Cardiac septum (tissue), 1 donor: ENCODE measurements around the gene SERTAD1. TPM values are rescaled to one million over a fixed set of nuclear protein-coding genes. Genes with fewer than 3 reads are reported as not detected.
"Not testable (repeated sequence)": the region's sequence is repeated elsewhere in the genome, so short reads cannot be mapped to it uniquely, and the experiment has no call there.

Experiments
- DNase-seq: peaks from one replicate; pipeline ENCODE4 v3.0.0-alpha.2; 2020; ENCODE audit warnings: low spot score
- intact Hi-C: fragments of 100-400 bp; cut with DNase I; formaldehyde crosslinking; loops from one replicate; pipeline ENCODE4 v1.14.0; 2022
- total RNA-seq: library from RNA; stranded (reverse); fragmentation: NEBNext Ultra II Directional; extraction: Animal tissue kit (Norgen Biotek cat#: 25700); gene quantifications from one replicate; pipeline ENCODE4 v1.2.1, GENCODE V29; 2021
- donor health status: DM: no; HTN: no; CAD: no.

Gene SERTAD1
- total RNA-seq, 1 donor from 2014 or later: 16.7 TPM

DNA sequence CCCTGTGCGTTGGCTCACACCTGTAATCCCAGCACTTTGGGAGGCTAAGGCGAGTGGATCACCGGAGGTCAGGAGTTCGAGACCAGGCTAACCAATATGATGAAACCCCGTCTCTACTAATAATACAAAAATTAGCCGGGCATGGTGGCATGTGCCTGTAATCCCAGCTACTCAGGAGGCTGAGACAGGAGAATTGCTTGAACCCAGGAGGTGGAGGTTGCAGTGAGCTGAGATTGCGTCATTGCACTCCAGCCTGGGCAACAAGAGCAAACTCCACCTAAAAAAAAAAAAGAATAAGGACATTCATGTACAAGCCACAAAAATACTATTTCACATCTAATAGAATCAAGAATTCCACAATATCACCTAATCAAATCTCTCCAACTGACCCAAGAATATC is 2.4 kb upstream of the SERTAD1 start:
- DNase-seq, intact Hi-C loops: not testable (repeated sequence)

DNA sequence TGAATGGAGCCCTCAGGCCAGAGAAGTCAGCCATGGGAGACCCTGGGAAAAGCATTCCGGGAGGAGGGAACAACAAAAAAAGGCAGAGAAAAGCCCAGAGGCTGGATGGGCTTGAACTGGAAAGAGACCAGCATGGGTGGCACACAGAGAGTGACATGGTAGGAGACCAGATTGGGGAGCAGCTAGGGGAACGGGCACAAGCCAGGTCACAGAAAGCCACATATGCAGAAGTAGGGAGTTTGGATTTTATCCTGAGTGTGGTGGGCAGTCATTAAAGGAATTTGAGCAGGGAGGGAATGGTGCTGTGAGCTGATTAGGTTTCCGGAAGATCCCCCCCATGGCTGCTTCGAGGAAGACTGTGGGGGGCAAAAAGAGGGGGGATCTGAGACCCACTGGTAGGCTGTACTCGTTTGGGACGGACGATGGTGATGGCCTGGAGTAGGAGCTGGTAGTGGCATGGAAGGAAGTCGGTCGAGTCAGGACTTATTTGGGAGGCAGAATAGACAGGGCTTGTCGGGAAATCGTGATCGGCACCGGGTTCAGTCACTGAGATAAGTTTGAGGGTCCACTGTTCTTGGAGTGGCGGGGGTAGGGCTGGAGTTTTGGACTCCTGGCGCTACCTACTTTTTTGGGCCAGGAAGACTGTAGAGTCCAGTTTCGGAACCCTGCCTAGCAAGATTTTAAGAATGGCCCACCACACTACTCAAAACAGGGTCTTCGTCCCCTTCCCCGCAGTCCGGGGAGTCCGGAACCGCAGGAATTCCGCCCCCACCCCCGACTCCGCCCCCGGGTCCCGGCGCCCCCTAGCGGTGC is 949 bp downstream of the SERTAD1 start:
- intact Hi-C loops: loop anchor here (1.0 kb wide), 1 partner anchor 18 kb away; no protein-coding TSS in a partner anchor
- no peak for DNase-seq

DNA sequence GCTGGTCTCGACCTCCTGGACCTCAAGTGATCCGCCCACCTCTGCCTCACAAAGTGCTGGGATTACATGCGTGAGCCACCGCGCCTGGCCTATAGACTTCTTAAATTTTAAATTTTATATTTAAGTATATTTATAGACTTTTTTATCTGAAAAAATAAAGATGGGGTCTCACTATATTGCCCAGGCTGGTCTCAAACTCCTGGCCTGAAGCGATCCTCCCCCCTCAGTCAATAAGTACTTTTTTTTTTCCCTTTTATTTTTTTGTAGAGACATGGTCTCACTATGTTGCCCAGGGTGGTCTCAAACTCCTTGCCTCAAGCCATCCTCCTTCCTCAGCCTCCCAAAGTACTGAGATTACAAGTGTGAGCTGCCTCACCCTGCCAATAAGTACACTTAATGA is 1.9 kb downstream of the SERTAD1 start:
- no peak for DNase-seq
- intact Hi-C loops: no loop called here

DNA sequence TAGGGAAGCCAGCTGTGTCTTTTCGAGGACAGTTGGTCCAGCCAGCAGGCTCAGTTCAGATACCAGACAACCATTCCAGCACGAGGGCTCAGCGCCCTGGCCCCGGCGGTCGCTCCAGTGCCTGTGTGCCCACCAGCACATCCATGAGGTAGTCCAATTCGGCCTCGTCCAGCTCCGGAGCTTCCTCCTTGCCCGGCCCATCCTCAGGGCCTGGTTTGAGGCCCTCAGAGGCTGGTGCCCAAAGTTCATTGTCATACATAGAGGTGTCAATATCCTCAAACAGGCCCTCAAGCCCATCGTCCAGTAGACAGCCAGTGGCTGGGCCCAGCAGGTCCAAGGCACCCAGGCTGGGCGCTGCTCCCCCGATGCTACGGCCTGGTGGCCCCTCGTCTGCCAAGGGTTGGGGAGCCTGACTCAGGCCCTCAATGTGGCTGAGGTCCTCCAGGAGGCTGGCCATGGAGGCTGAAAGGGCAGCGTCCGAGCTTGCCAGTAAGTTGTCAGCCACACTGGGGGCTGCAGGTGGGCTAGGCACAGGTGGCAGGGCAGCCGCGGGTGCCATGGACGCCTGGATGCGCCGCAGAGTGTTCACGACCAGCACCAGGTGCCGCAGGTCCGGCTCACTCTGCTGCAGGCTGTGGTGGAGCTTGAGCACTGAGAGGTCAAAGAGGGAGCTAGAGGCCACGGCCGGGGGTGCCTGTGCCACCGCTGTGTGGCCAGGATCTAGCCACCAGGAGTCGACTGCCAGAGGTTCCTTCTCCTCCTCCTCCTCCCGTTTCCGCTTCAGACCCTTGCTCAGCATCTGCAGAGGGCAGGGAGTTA is 2.8 kb downstream of the SERTAD1 start:
- intact Hi-C loops: no loop called here
- no peak for DNase-seq

DNA sequence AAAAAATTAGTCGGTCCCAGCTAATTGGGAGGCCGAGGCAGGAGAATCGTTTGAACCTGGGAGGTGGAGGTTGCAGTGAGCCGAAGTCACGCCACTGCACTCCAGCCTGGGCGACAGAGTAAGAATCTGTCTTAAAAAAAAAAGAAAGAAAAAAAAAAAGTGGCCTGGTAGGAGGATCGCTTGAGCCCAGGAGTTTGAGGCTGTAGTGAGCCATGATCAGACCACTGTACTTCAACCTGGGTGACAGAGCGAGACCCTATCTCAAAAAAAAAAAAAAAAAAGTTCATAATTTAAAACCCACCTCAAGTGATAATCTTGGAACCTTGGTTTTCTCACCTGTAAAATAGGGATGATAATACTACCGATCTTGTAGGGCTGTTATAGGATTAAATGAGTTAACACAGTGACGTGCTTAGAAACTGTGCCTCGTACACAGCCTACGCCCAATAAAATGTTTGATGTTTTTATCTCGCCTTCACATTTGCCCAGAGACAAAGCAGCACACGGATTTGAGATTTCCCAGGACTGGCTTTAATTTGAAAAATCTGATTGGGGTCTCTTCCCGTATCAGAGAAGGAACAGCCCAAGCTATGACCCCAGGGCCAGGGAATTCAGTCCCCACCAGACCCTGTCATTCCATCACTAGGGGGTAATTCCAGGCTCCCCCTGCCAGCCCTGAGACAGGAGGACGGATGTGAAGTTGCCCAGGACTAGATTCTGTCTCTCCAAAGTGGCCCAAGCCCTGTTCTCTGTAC is 3.6 kb downstream of the SERTAD1 start:
- no peak for DNase-seq

DNA sequence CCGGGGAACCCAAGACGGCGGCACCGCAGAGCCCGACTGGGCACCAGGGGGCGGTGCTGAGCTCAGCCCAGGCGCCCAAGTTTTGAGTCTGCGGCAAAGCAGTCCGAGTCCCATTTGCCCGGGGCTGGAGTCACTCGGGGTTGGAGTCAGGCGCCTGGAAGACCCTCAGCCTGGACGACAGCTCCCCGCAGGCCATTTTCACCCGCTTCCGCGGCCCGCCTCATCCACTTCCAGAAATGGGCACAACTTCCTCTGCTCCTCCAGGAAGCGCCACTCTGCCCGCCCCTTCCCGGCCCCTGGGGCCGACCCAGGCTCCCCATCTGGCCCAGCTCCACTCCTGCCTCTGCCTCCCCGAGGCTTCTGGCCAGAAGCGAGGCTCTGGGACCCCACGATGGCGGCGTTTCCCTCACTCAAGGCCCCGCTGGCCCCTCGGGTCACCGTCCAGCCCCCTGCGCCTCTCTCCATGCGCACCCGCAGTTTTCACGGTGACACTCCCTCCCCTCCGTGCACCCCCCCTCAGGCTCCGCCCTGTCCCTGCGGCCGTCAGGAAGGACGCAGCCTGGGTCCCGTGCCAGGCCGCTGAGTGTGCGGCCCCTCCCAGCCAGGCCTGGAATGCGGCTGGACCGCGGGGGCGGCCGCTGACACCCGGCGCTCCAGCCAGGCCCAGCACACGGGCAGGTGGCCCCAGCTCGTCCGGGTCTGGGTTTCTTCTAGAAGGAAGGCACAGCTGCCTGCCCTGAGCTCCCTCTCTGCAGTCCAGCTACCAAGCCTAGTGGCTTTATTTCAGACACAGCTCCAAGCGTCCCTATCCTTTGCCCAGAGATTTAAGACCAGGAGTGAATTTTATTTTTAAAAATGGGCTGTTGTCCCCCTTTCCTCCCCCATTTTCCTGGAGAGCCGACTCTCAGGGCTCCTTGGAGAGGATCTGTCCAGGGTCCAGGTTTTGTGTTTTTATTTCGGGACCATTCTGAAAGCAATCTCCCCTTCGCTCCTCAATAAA is 4.7 kb downstream of the SERTAD1 start:
- DNase-seq: peak; percentile 96
- intact Hi-C loops: loop anchor here (1.0 to 2.0 kb wide), 2 partner anchors 22 to 44 kb away; partner anchors contain the start of gene BLVRB

More for the DNA sequence above, 3.6 kb downstream of the SERTAD1 start:
- intact Hi-C loops: loop anchor here (1.0 to 2.0 kb wide), 2 partner anchors 21 to 43 kb away; partner anchors contain the start of gene BLVRB

DNA sequence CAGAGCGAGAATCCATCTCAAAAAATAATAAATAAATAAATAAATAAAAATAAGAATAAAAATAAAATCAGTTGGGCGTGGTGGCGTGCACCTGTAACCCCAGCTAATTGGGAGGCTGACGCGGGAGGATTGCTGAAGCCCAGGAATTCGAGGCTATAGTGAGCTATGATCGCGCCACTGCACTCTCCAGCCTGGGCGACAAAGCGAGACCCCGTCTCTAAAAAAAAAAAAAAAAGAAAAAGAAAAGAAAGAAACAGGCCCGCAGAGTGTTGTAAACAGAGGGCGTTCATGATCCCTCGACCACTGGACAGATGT is 5.4 kb downstream of the SERTAD1 start:
- intact Hi-C loops: loop anchor here (2.0 kb wide), 1 partner anchor 44 kb away; the partner anchor contains the start of gene BLVRB

DNA sequence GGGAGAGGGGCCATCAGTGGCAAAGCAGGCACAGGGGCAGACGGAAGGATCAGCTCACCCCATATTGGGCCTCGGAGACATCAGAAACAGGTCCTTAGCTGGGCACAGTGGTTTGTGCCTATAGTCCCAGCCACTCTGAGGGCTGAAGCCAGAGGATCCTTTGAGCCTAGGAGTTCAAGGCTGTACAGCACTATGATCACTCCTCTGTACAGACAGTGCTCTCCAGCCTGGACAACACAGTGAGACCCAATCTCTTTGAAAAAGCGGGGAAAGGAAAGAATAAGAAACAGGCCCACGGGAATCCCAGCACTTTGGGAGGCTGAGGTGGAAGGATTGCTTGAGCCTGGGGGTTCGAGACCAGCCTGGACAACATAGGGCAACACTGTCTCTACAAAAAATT is 6.0 kb downstream of the SERTAD1 start:
- intact Hi-C loops: loop anchor here (2.0 kb wide), 1 partner anchor 45 kb away; the partner anchor contains the start of gene BLVRB
- no peak for DNase-seq

More for the DNA sequence above, 5.4 kb downstream of the SERTAD1 start:
- DNase-seq: no peak

DNA sequence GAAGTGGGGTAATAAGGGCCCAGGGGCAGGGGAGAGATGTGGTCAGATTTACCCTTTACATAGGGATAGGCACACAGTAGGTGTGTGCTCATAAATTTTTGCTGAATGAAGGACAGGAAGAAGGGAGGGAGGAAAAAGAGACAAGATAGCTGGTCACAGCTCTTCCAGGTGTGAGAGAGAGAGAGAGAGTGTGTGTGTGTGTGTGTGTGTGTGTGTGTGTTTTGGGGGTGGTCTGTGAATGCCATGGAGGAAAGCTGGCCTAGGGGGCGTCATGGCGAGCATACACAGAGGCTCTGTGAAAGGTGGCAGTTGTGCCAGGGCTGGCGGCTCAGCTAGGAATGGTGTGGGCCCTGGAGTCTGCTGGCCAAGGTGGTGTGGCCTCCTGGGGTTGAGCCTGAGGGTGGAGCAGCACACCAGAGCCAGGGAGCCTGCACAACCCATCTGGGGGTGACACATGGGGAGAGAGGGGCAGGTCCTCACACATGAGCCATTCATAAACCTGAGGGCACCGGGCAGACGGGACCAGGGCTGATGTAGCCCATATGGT is 6.7 kb downstream of the SERTAD1 start:
- no peak for DNase-seq

DNA sequence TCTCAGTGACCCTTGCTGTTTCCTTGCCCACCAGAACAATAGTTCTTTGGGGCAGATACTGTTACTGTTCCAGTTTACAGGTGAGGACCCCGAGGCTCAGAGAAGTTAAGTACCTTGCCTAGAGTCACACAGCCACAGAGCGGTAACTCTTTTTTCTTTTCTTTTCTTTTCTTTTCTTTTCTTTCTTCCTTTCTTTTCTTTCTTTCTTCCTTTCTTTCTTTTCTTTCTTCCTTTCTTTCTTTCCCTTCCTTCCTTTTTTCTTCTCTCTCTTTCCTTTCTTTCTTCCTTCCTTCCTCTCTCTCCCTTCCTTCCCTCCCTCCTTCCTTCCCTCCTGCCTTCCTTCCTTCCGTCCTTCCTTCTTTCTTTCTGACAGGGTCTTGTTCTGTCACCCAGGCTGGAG is 7.8 kb downstream of the SERTAD1 start:
- DNase-seq: no peak
- intact Hi-C loops: no loop called here

More for the DNA sequence above, 6.7 kb downstream of the SERTAD1 start:
- intact Hi-C loops: no loop called here

DNA sequence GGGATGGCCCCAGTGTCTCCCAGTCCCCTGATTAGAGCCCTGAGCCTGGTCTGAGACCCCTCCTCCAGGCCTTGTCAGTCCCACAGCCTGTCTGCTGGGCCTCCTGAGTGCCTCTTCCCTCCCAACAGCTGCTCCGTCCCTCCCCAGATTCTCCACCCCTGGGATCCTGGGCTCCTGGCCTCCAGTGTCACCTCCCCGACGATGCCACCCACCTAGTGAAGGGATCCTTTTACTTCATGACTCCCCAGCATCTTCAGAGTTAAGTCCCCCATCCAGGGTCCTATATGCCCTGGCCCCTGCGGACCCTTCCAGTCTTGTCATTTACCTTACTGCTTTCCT is 8.2 kb downstream of the SERTAD1 start:
- DNase-seq: no peak
- intact Hi-C loops: no loop called here

DNA sequence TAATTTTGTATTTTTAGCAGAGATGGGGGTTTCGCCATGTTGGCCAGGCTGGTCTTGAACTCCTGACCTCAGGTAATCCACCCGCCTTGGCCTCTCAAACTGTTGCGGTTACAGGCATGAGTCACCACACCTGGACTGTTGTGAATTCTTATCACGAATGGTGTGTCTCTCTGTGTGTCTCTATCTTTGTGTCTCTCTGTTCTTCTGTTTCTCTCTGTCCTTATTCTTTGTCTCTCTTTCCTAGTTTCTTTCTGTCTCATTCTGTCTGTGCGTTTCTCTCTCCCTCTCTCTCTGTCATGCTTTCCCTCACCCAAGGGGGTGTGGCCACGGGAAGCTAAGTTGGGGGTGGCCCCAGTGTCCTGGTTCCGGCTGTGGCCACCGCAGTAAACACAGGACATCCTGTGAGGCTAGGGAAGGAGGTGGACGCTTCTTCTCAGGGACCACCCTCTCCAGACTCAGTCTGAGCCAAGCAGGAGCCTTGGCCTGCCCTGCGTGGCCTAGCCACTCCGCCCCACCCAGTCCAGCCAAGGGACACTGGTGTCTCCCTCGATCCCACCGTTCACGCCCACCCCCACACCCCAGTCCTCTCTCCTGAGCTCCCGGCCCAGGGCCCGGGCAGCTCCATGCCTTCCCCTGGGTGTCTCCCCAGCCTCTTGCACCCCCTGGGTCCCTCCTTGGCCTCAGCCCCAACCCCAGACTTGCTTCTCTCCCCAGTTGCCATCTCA is 8.7 kb downstream of the SERTAD1 start:
- intact Hi-C loops: no loop called here
- DNase-seq: peak; percentile 84

DNA sequence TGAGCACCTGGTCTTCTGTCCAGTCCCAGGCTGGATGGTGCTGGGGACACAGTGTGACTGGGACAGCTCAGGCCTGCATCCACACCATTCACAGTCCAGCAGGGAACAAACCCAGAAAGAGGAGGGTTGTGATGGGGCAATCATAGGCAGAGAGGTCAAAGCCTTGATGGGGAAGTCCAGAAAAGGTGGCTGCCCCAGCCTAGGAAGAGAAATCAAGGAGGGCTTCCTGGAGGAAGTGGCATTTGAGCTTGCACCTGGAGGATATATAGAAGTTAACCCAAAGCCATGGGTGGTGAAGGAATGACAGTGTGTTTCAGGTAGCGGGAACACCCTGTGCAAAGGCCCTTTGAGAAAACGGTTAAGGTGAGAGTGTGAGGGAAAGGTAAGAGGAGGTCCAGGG is 10.0 kb downstream of the SERTAD1 start:
- no peak for DNase-seq
- intact Hi-C loops: no loop called here

DNA sequence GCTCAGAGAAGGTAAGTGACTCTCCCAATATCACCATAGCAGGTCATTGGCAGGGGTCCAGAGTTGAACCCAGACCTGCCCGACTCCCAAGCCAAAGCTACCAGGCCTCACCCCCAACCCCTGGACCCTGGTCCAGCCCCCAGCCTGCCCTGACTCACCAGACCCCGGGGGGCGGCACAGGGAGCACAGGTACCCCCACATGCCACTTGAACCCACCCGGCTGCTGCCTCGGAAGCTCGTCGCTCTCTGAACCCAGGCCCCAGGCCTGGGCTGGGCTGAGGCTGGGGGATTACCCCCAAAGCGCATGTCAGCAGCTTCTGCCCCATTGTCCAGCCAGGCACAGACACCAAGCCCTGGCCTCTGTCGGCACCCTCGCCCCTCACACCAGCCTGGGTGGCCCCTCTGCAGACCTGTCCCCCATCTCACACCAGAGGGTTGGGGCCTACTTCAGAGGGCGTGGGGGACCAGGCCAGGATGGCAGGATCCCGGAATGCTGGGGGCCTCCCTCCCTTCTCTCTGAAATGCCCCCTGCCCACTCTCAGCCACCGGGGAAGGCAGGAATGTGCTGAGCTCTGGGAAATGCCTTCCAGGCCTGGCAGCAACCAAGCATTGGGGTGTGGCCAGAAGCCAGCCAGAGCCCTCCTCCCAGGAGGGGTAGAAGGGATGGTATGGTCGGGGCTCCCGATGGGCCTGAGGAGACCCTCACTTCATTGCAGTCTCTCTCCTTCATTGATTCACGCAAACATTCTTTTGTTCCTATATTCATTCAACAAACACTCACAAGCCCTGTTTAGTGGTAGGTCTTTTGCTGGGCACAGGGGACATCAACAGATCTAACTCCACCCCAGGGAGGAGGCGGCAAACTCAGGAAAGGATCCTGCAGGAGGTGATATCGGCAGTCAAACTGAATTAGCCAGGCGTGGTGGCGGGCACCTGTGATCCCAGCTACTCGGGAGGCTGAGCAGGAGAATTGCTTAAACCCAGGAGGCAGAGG is 11.0 kb downstream of the SERTAD1 start:
- DNase-seq: no peak
- intact Hi-C loops: no loop called here

DNA sequence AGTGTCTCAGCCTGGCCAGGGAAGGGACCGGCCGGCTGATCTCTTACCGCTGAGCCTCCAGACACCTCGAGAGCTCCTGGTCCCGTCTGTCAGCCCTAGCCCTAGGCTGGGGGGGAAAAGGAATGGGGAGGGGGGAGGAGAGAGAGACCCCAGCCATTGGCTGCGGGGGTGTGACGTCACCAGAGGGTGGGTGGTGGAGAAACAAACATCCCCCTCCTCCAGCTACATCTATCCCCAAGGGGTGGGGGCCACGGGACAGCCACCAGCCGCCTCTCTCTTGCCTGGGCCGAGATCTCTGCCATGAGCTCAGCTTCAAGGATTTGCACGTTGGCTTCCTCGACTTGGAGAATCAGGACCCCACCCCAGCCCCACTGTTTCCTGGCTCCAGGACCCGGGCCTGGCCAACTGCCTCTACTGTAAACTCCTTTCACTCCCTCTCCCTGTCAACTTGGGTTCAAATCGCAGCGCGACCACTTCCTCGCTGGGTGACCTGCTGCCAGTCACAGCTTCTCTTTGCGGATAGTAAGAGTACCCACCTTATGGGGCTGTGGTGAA is 12.4 kb downstream of the SERTAD1 start, which contains the start of gene PRX:
PRX (minus strand) TSS at position 88 of the 555 bp plus-strand sequence. CDS start 5,446 bp downstream, outside the sequence.
- intact Hi-C loops: no loop called here

DNA sequence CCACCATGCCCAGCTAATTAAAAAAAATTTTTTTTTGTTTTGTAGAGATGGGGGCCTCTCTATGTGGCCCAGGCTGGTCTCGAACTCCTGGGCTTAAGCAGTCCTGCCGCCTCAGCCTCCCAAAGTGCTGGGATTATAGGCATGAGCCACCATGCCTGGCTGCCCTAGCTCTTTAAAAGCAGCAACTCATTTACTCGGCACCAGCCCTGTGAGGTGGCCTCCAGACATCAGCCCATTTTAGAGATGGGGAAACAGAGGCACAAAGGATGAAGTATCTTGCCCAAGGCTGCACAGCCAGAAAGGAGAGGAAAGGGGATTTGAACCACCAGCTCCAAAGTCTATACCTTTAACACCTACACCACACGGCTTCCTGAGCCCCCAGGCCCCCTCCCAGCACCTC is 12.9 kb downstream of the SERTAD1 start:
- DNase-seq: no peak
- intact Hi-C loops: no loop called here

More for the DNA sequence above, 12.4 kb downstream of the SERTAD1 start, which contains the start of gene PRX:
- no peak for DNase-seq
